ENCODE results near the gene STX8. TPM values are rescaled to one million over a fixed set of nuclear protein-coding genes. Genes with fewer than 3 reads are reported as not detected.

STX8 gene
- total RNA-seq, 1 experiment from 2014 or later, result 50.3 TPM

DNA sequence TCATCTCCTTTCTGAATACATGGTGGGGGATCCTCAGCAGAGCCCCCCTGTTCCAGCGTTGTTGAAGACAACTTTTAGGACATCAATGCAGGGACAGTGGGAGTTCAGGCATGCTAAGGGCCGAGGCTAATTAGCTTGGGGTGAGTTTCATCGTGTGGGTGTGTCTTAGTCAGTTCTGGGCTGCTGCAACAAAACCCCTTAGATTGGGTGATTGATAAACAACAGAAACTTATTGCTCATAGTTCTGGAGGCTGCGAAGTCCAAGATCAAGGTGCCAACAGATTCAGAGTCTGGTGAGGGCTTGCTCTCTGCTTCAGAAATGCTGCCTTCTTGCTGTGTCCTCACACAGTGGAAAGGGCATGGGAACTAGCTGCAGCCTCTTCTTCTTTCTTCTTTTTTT, 340.3 kb downstream of the STX8 start:
- ChIA-PET CTCF (no interaction called here), POLR2A (no interaction called here)
- Histone ChIP-seq H3K4me1 (ENCODE audit: control insufficient read depth, insufficient read depth, low read length) (peaks cover under 1% of the 10 kb centered on the region), H3K9me3 (ENCODE audit: control insufficient read depth, insufficient read depth, low read depth, low read length) (no peaks in the 10 kb centered on the region), H3K27ac (ENCODE audit: low read length) (no peak overlapping the region), H3K36me3 (ENCODE audit: control insufficient read depth, insufficient read depth, low read length) (no peaks in the 10 kb centered on the region), H3K4me3 (ENCODE audit: low read depth in 2 of 2, low read length in 2 of 2) (no peak overlapping the region), H3K27me3 (ENCODE audit: control insufficient read depth, insufficient read depth, low read length) (no peaks in the 10 kb centered on the region)
- ATAC-seq (no peak), DNase-seq (ENCODE audit: low read depth, low spot score) (no peak)
- TF ChIP-seq TCF7L2 (IDR thresholded peaks at IDR 0.05; ENCODE audit: low read depth, low read length), result no peak
- TF ChIP-seq POLR2AphosphoS5 (IDR thresholded peaks at IDR 0.05; ENCODE audit: low read depth, low read length), result no peak
- TF ChIP-seq REST (IDR thresholded peaks at IDR 0.05; ENCODE audit: insufficient read depth in 1 of 2, low read depth in 2 of 2, low read length in 1 of 2), result no peak
- TF ChIP-seq SIN3A (IDR thresholded peaks at IDR 0.05; ENCODE audit: borderline replicate concordance, insufficient read depth, low read depth, low read length), result no peak
- TF ChIP-seq, protein P1, sequence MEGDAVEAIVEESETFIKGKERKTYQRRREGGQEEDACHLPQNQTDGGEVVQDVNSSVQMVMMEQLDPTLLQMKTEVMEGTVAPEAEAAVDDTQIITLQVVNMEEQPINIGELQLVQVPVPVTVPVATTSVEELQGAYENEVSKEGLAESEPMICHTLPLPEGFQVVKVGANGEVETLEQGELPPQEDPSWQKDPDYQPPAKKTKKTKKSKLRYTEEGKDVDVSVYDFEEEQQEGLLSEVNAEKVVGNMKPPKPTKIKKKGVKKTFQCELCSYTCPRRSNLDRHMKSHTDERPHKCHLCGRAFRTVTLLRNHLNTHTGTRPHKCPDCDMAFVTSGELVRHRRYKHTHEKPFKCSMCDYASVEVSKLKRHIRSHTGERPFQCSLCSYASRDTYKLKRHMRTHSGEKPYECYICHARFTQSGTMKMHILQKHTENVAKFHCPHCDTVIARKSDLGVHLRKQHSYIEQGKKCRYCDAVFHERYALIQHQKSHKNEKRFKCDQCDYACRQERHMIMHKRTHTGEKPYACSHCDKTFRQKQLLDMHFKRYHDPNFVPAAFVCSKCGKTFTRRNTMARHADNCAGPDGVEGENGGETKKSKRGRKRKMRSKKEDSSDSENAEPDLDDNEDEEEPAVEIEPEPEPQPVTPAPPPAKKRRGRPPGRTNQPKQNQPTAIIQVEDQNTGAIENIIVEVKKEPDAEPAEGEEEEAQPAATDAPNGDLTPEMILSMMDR (IDR thresholded peaks at IDR 0.05), result no peak
- in situ Hi-C loops (cut with HindIII; ENCODE audit: low pct_unique_long_range_greater_than_20kb, low sequenced_read_pairs) (no loop called here), intact Hi-C loops (cut with micrococcal nuclease; ENCODE audit: unreplicated experiment) (no loop called here)
- no TSS peak for BruUV-seq (replicated peaks)

- Histone ChIP-seq H3K27me3 (ENCODE audit: control insufficient read depth, insufficient read depth, low read length) (no peaks in the 10 kb centered on the region), H3K9me3 (ENCODE audit: control insufficient read depth, insufficient read depth, low read depth, low read length) (no peaks in the 10 kb centered on the region), H3K4me1 (ENCODE audit: control insufficient read depth, insufficient read depth, low read length) (no peaks in the 10 kb centered on the region; the same call in 1 of the 2 replicates), H3K4me3 (ENCODE audit: low read depth in 2 of 2, low read length in 2 of 2) (no peak overlapping the region), H3K36me3 (ENCODE audit: control insufficient read depth, insufficient read depth, low read length) (no peaks in the 10 kb centered on the region), H3K27ac (ENCODE audit: low read length) (no peak overlapping the region)
- DNase-seq (ENCODE audit: low read depth, low spot score) (no peak), ATAC-seq (no peak)
- ChIA-PET POLR2A (no interaction called here), CTCF (no interaction called here)
- BruUV-seq (replicated peaks), result no TSS peak
- in situ Hi-C loops (cut with HindIII; ENCODE audit: low pct_unique_long_range_greater_than_20kb, low sequenced_read_pairs), result no loop called here
- no peak for TF ChIP-seq SIN3A (IDR thresholded peaks at IDR 0.05; ENCODE audit: borderline replicate concordance, insufficient read depth, low read depth, low read length)
- TF ChIP-seq, protein P1 (IDR thresholded peaks at IDR 0.05), result no peak
- no peak for TF ChIP-seq POLR2AphosphoS5 (IDR thresholded peaks at IDR 0.05; ENCODE audit: low read depth, low read length)
- TF ChIP-seq TCF7L2 (IDR thresholded peaks at IDR 0.05; ENCODE audit: low read depth, low read length), result no peak
- TF ChIP-seq REST (IDR thresholded peaks at IDR 0.05; ENCODE audit: insufficient read depth in 1 of 2, low read depth in 2 of 2, low read length in 1 of 2), result no peak
- intact Hi-C loops (cut with micrococcal nuclease; ENCODE audit: unreplicated experiment), result no loop called here
Observed at GRCh38 chr17:9234389-9234945, 341.2 kb downstream of the STX8 start.
